Muscle of leg (tissue), 11 donors: ENCODE results near the gene MS4A10. TPM values are rescaled to one million over a fixed set of nuclear protein-coding genes. Genes with fewer than 3 reads are reported as not detected.

Experiments
- DNase-seq: peaks from one replicate; pipeline ENCODE4 v3.0.0; 2013
- H3K27ac ChIP-seq: one replicate; pipeline ENCODE4 v1.5.1; 2013; ENCODE audit warnings: mild to moderate bottlenecking, low read length, control low read depth
- H3K27me3 ChIP-seq: one replicate; pipeline ENCODE4 v1.6.1; 2013; ENCODE audit warnings: low read length; ENCODE audit not compliant: control insufficient read depth, insufficient read depth
- H3K36me3 ChIP-seq: one replicate; pipeline ENCODE4 v1.6.1; 2013; ENCODE audit warnings: low read length; ENCODE audit not compliant: control insufficient read depth, insufficient read depth
- H3K4me1 ChIP-seq: one replicate; pipeline ENCODE4 v1.6.1; 2013; ENCODE audit warnings: low read length; ENCODE audit not compliant: control insufficient read depth, insufficient read depth
- H3K4me3 ChIP-seq: one replicate; pipeline ENCODE4 v1.5.1; 2013; ENCODE audit warnings: low read length, control low read depth
- H3K9me3 ChIP-seq: replicated peaks from 2 replicates; pipeline ENCODE4 v1.6.1; 2013; ENCODE audit warnings: low read depth, low read length; ENCODE audit not compliant: control insufficient read depth
- WGBS: methylation state at CpG from one replicate; pipeline ENCODE4 v1.1.5; 2013; ENCODE audit warnings: missing lambda C conversion rate; ENCODE audit not compliant: insufficient coverage; 5-methylcytosine and 5-hydroxymethylcytosine counted together
- polyA plus RNA-seq, 8 donors: library from polyadenylated mRNA; unstranded; fragments of 120-200 nt; gene quantifications; one replicate each; pipeline versions ENCODE4 v1.2.1 to v1.2.3, GENCODE V29; 2013; ENCODE audit warnings: inconsistent platforms in 1 of 8, low replicate concordance in 1 of 8; ENCODE audit not compliant: insufficient read length in 8 of 8, insufficient read depth in 1 of 8
- total RNA-seq: library from RNA; stranded (reverse); fragments of 120-200 nt; gene quantifications from one replicate; pipeline ENCODE4 v1.2.4, GENCODE V29; 2013

Gene MS4A10
- total and polyA plus RNA-seq, 9 donors: 0.09 to 0.11 TPM; not detected in 7

GRCh38 chr11:60775420-60775961 is 9.6 kb upstream of the MS4A10 start:
- no peaks in the 10 kb centered on the region for H3K27me3 ChIP-seq
- WGBS: 10% methylated on average over 12 of the region's 15 CpGs
- no peaks in the 10 kb centered on the region for H3K9me3 ChIP-seq

GRCh38 chr11:60776167-60776566 is 9.0 kb upstream of the MS4A10 start:
- H3K9me3 ChIP-seq: no peaks in the 10 kb centered on the region
- no peaks in the 10 kb centered on the region for H3K36me3 ChIP-seq
- H3K27me3 ChIP-seq: no peaks in the 10 kb centered on the region
- WGBS: 86% methylated on average over 1 of the region's 4 CpGs
- H3K4me3 ChIP-seq: no peak overlapping the region
- H3K27ac ChIP-seq: peak overlapping the region; percentile 20
- H3K4me1 ChIP-seq: peaks cover 23% of the 10 kb centered on the region
- DNase-seq: no peak

More at GRCh38 chr11:60775420-60775961, 9.6 kb upstream of the MS4A10 start:
- H3K4me1 ChIP-seq: peaks cover 23% of the 10 kb centered on the region
- H3K36me3 ChIP-seq: no peaks in the 10 kb centered on the region
- H3K27ac ChIP-seq: peak overlapping the region; percentile 20
- no peak overlapping the region for H3K4me3 ChIP-seq
- DNase-seq: peak; percentile 95

- peaks cover 23% of the 10 kb centered on the region for H3K4me1 ChIP-seq
- H3K9me3 ChIP-seq: no peaks in the 10 kb centered on the region
- no peak for DNase-seq
- no peak overlapping the region for H3K4me3 ChIP-seq
- no peaks in the 10 kb centered on the region for H3K36me3 ChIP-seq
- peak overlapping the region; percentile 62 for H3K27ac ChIP-seq
- peaks cover 2% of the 10 kb centered on the region for H3K27me3 ChIP-seq
- 12% methylated on average over 3 of the region's 4 CpGs for WGBS
Measured at GRCh38 chr11:60777106-60777505, 8.0 kb upstream of the MS4A10 start.

- H3K27me3 ChIP-seq: peaks cover 3% of the 10 kb centered on the region
- peaks cover 23% of the 10 kb centered on the region for H3K4me1 ChIP-seq
- no peaks in the 10 kb centered on the region for H3K9me3 ChIP-seq
- no peaks in the 10 kb centered on the region for H3K36me3 ChIP-seq
- H3K27ac ChIP-seq: peak overlapping the region; percentile 62
- WGBS: no CpG with 5 or more reads among the region's 2 CpGs
- no peak overlapping the region for H3K4me3 ChIP-seq
- peak; percentile 71 for DNase-seq
Measured at GRCh38 chr11:60777572-60777971, 7.6 kb upstream of the MS4A10 start.

- no peaks in the 10 kb centered on the region for H3K36me3 ChIP-seq
- 88% methylated on average over 2 of the region's 2 CpGs for WGBS
Measured at GRCh38 chr11:60780065-60780464, 5.1 kb upstream of the MS4A10 start.

GRCh38 chr11:60780774-60781173 is 4.4 kb upstream of the MS4A10 start:
- Histone ChIP-seq H3K27ac (no peak overlapping the region), H3K36me3 (no peaks in the 10 kb centered on the region), H3K9me3 (no peaks in the 10 kb centered on the region), H3K27me3 (peaks cover 3% of the 10 kb centered on the region), H3K4me1 (peaks cover 18% of the 10 kb centered on the region), H3K4me3 (no peak overlapping the region)
- DNase-seq: no peak

More at GRCh38 chr11:60780065-60780464, 5.1 kb upstream of the MS4A10 start:
- H3K4me1 ChIP-seq: peaks cover 16% of the 10 kb centered on the region
- no peak overlapping the region for H3K4me3 ChIP-seq
- H3K27me3 ChIP-seq: peaks cover 3% of the 10 kb centered on the region
- no peak for DNase-seq
- no peaks in the 10 kb centered on the region for H3K9me3 ChIP-seq
- H3K27ac ChIP-seq: no peak overlapping the region

- Histone ChIP-seq H3K9me3 (no peaks in the 10 kb centered on the region), H3K27ac (no peak overlapping the region), H3K27me3 (peaks cover 3% of the 10 kb centered on the region), H3K36me3 (no peaks in the 10 kb centered on the region), H3K4me3 (no peak overlapping the region), H3K4me1 (peaks cover 21% of the 10 kb centered on the region)
- WGBS: 59% methylated on average over 7 of the region's 7 CpGs
- DNase-seq: no peak
Measured at GRCh38 chr11:60781286-60781980, 3.7 kb upstream of the MS4A10 start.

- Histone ChIP-seq H3K9me3 (no peaks in the 10 kb centered on the region), H3K4me3 (no peak overlapping the region), H3K36me3 (no peaks in the 10 kb centered on the region), H3K27ac (no peak overlapping the region), H3K4me1 (peaks cover 23% of the 10 kb centered on the region), H3K27me3 (peaks cover 3% of the 10 kb centered on the region)
- 69% methylated on average over 2 of the region's 4 CpGs for WGBS
- DNase-seq: peak; percentile 38
Measured at GRCh38 chr11:60781981-60782316, 3.2 kb upstream of the MS4A10 start.

GRCh38 chr11:60782393-60783140 is 2.6 kb upstream of the MS4A10 start:
- Histone ChIP-seq H3K9me3 (no peaks in the 10 kb centered on the region), H3K4me1 (peaks cover 24% of the 10 kb centered on the region), H3K36me3 (no peaks in the 10 kb centered on the region), H3K4me3 (no peak overlapping the region), H3K27ac (no peak overlapping the region), H3K27me3 (peaks cover 3% of the 10 kb centered on the region)
- WGBS: 74% methylated on average over 7 of the region's 12 CpGs
- DNase-seq: no peak

GRCh38 chr11:60783141-60783484 is 2.0 kb upstream of the MS4A10 start:
- H3K27ac ChIP-seq: no peak overlapping the region
- DNase-seq: no peak
- peaks cover 3% of the 10 kb centered on the region for H3K27me3 ChIP-seq
- 92% methylated on average over 8 of the region's 8 CpGs for WGBS
- no peaks in the 10 kb centered on the region for H3K36me3 ChIP-seq
- H3K4me3 ChIP-seq: no peak overlapping the region
- no peaks in the 10 kb centered on the region for H3K9me3 ChIP-seq
- peaks cover 24% of the 10 kb centered on the region for H3K4me1 ChIP-seq
